GM18861 (cell line): ENCODE results near the gene FAM20B.
"Not testable (repeated sequence)": the region's sequence is repeated elsewhere in the genome, so short reads cannot be mapped to it uniquely, and the experiment has no call there.

ENCODE experiments used
- ATAC-seq: cut with Tn5 transposase; IDR thresholded peaks from one replicate; pipeline ENCODE4 v1.9.1; 2021; ENCODE audit not compliant: unreplicated experiment

The FAM20B gene

GRCh38 chr1:179021873-179022272 lies 3.8 kb upstream of the FAM20B start:
- no peak for ATAC-seq

- ATAC-seq = no peak
Observed at GRCh38 chr1:179023946-179024650, 1.6 kb upstream of the FAM20B start.

GRCh38 chr1:179025975-179026812 lies 500 bp downstream of the FAM20B start:
- ATAC-seq = peak; percentile 60

GRCh38 chr1:179026813-179027669 lies 1.3 kb downstream of the FAM20B start:
- no peak for ATAC-seq

- no peak for ATAC-seq
Observed at GRCh38 chr1:179029321-179029759, 3.6 kb downstream of the FAM20B start.

GRCh38 chr1:179030130-179030529 lies 4.4 kb downstream of the FAM20B start:
- ATAC-seq = no peak

- no peak for ATAC-seq
Observed at GRCh38 chr1:179030683-179031082, 5.0 kb downstream of the FAM20B start.

- ATAC-seq = no peak
Observed at GRCh38 chr1:179031284-179031683, 5.6 kb downstream of the FAM20B start.

- ATAC-seq = no peak
Observed at GRCh38 chr1:179031855-179032513, 6.3 kb downstream of the FAM20B start.

GRCh38 chr1:179034720-179035119 lies 9.0 kb downstream of the FAM20B start:
- ATAC-seq = peak; percentile 81

- peak; percentile 36 for ATAC-seq
Observed at GRCh38 chr1:179036844-179037465, 11.3 kb downstream of the FAM20B start.

GRCh38 chr1:179038528-179039281 lies 13.0 kb downstream of the FAM20B start:
- ATAC-seq = no peak

- not testable (repeated sequence) for ATAC-seq
Observed at GRCh38 chr1:179039502-179040174, 13.9 kb downstream of the FAM20B start.

GRCh38 chr1:179040175-179040551 lies 14.5 kb downstream of the FAM20B start:
- ATAC-seq = not testable (repeated sequence)

GRCh38 chr1:179042087-179042486 lies 16.4 kb downstream of the FAM20B start:
- ATAC-seq = no peak

GRCh38 chr1:179042700-179043099 lies 17.0 kb downstream of the FAM20B start:
- no peak for ATAC-seq

- no peak for ATAC-seq
Observed at GRCh38 chr1:179043266-179043665, 17.6 kb downstream of the FAM20B start.

- peak; percentile 48 for ATAC-seq
Observed at GRCh38 chr1:179043907-179044306, 18.2 kb downstream of the FAM20B start.
